GM12878 (cell line): ENCODE results near the gene ANKRD44. TPM values are rescaled to one million over a fixed set of nuclear protein-coding genes. Genes with fewer than 3 reads are reported as not detected.

Experiments
- ATAC-seq: fragments of 200-7000 bp; cut with Tn5 transposase; 3 replicates; pipeline ENCODE4 v1.9.1; 2020; ENCODE audit warnings: mild to moderate bottlenecking, moderate library complexity
- BruUV-seq: library from RNA; stranded (reverse); fragments of 400-500 nt; replicated peaks from 2 replicates; lab custom pipeline; 2021; lab: Mats Ljungman, UMichigan
- CTCF ChIA-PET: fragments of 300-600 bp; sonication (Branson Sonifier 250); formaldehyde crosslinking; extraction: SDS; loops from one replicate; lab custom pipeline; 2021; ENCODE audit warnings: inconsistent platforms; lab: Yijun Ruan, JAX
- POLR2A ChIA-PET: fragments of 350-600 bp; formaldehyde crosslinking; extraction: SDS; loops from one replicate; lab custom pipeline; 2021; ENCODE audit warnings: inconsistent platforms; lab: Charles Lee
- RAD21 ChIA-PET: fragments of 300-600 bp; sonication (Branson Sonifier 250); formaldehyde crosslinking; loops from one replicate; lab custom pipeline; 2023; ENCODE audit warnings: antibody characterized with exemption; ENCODE audit not compliant: unreplicated experiment; lab: Charles Lee
- SMC1A ChIA-PET: fragments of 300-600 bp; sonication (Branson Sonifier 250); formaldehyde crosslinking; loops from one replicate; lab custom pipeline; 2023; ENCODE audit not compliant: unreplicated experiment, uncharacterized antibody; lab: Charles Lee
- DNase-seq: peaks from one replicate; pipeline ENCODE4 v3.0.0-alpha.2; 2011; ENCODE audit warnings: low read depth, low spot score
- FAIRE-seq: peaks from 3 replicates; lab custom pipeline; 2011; peaks lifted over from hg19 to GRCh38; lab: Jason Lieb, UNC
- H2AFZ ChIP-seq: 2 replicates; pipeline ENCODE4 v1.6.0; 2011; ENCODE audit warnings: low read depth, low read length, control low read depth; ENCODE audit not compliant: control insufficient read depth
- H3K27ac ChIP-seq: 2 replicates; pipeline ENCODE4 v1.5.1; 2011; ENCODE audit warnings: control low read depth; ENCODE audit not compliant: control insufficient read depth, insufficient read depth
- H3K27me3 ChIP-seq, 2 experiments: replicated peaks in 1 of 2; 2 replicates each; pipeline versions ENCODE4 v1.6.0 to v1.6.1; 2011; ENCODE audit warnings: low read length in 1 of 2; ENCODE audit not compliant: control insufficient read depth in 2 of 2, insufficient read depth in 2 of 2
- H3K36me3 ChIP-seq, 2 experiments: 2 replicates each; pipeline ENCODE4 v1.5.1; 2011; ENCODE audit warnings: low read length in 1 of 2; ENCODE audit not compliant: control insufficient read depth in 2 of 2, insufficient read depth in 2 of 2
- H3K4me1 ChIP-seq: 2 replicates; pipeline ENCODE4 v1.6.1; 2011; ENCODE audit warnings: mild to moderate bottlenecking, low read length, moderate library complexity, mixed read lengths; ENCODE audit not compliant: control insufficient read depth, insufficient read depth
- H3K4me2 ChIP-seq: 2 replicates; pipeline ENCODE4 v1.6.0; 2011; ENCODE audit warnings: control low read depth; ENCODE audit not compliant: control insufficient read depth, insufficient read depth
- H3K4me3 ChIP-seq: fragments of 200-600 bp; sonication (generic); 2 replicates; pipeline ENCODE4 v1.5.1; 2016
- H3K79me2 ChIP-seq: 2 replicates; pipeline ENCODE4 v1.6.0; 2011; ENCODE audit warnings: low read length; ENCODE audit not compliant: control insufficient read depth, insufficient read depth
- H3K9ac ChIP-seq: 2 replicates; pipeline ENCODE4 v1.8.0; 2011; ENCODE audit warnings: low read length, control low read depth, mixed read lengths; ENCODE audit not compliant: control insufficient read depth, insufficient read depth
- H3K9me3 ChIP-seq: replicated peaks from 3 replicates; pipeline ENCODE4 v1.5.1; 2011; ENCODE audit warnings: mild to moderate bottlenecking, low read length; ENCODE audit not compliant: control insufficient read depth, insufficient read depth
- H4K20me1 ChIP-seq: 2 replicates; pipeline ENCODE4 v1.6.0; 2011; ENCODE audit not compliant: control insufficient read depth, insufficient read depth
- ASH2L ChIP-seq: fragments of 300-600, 200-600 bp; sonication (generic); IDR thresholded peaks from 2 replicates; pipeline ENCODE4 v1.6.1; 2017; ENCODE audit warnings: low read depth, mild to moderate bottlenecking, borderline replicate concordance
- BACH1 ChIP-seq: fragments of 450-650 bp; IDR thresholded peaks from 2 replicates; pipeline ENCODE4 v1.6.1; 2017; ENCODE audit warnings: mild to moderate bottlenecking, borderline replicate concordance
- CBFB ChIP-seq: IDR thresholded peaks from 2 replicates; pipeline ENCODE4 v1.6.1; 2016; ENCODE audit warnings: antibody characterized with exemption, low read depth
- CEBPZ ChIP-seq: fragments of 150-350 bp; IDR thresholded peaks from 2 replicates; pipeline ENCODE4 v1.6.1; 2016; ENCODE audit warnings: low read depth, low read length
- CHD2 ChIP-seq: IDR thresholded peaks from 2 replicates; pipeline ENCODE4 v1.6.1; 2011; ENCODE audit warnings: low read depth, low read length, improper control_type of control experiment, borderline replicate concordance
- E2F8 ChIP-seq: fragments of 450-650 bp; IDR thresholded peaks from 2 replicates; pipeline ENCODE4 v1.6.1; 2018; ENCODE audit warnings: mild to moderate bottlenecking, low read depth, moderate library complexity; ENCODE audit not compliant: partially characterized antibody
- IRF4 ChIP-seq: IDR thresholded peaks from 2 replicates; pipeline ENCODE4 v1.6.1; 2011; ENCODE audit warnings: low read depth, low read length
- MYB ChIP-seq: fragments of 150-350 bp; IDR thresholded peaks from 2 replicates; pipeline ENCODE4 v1.6.1; 2014; ENCODE audit warnings: mild to moderate bottlenecking, low read depth, low read length, borderline replicate concordance
- NFYA ChIP-seq: IDR thresholded peaks from 2 replicates; pipeline ENCODE4 v1.6.1; 2011; ENCODE audit warnings: low read depth, mild to moderate bottlenecking, low read length, improper control_type of control experiment, borderline replicate concordance
- PAX5 ChIP-seq: IDR thresholded peaks from 2 replicates; pipeline ENCODE4 v1.6.1; 2011; ENCODE audit warnings: low read depth, low read length, borderline replicate concordance
- RFX5 ChIP-seq: IDR thresholded peaks from 2 replicates; pipeline ENCODE4 v1.6.1; 2011; ENCODE audit warnings: low read depth, low read length, improper control_type of control experiment
- SREBF2 ChIP-seq: IDR thresholded peaks from 2 replicates; pipeline ENCODE4 v1.6.1; 2012; ENCODE audit warnings: mild to moderate bottlenecking, low read length
- SRF ChIP-seq, 2 experiments: IDR thresholded peaks; 2 replicates each; pipeline ENCODE4 v1.6.1; 2011; ENCODE audit warnings: low read depth in 2 of 2, low read length in 2 of 2, mild to moderate bottlenecking in 1 of 2, moderate library complexity in 1 of 2
- STAT1 ChIP-seq: fragments of 450-650 bp; conservative IDR thresholded peaks from 2 replicates; pipeline ENCODE4 v1.6.1; 2014; ENCODE audit warnings: antibody characterized with exemption, mild to moderate bottlenecking
- ZNF622 ChIP-seq: fragments of 450-650 bp; IDR thresholded peaks from 2 replicates; pipeline ENCODE4 v1.6.1; 2017; ENCODE audit warnings: mild to moderate bottlenecking, inconsistent platforms
- ZZZ3 ChIP-seq: IDR thresholded peaks from 2 replicates; pipeline ENCODE4 v1.6.1; 2011; ENCODE audit warnings: low read depth; ENCODE audit not compliant: control insufficient read depth, insufficient read length
- WGBS: methylation state at CpG from one replicate; pipeline ENCODE4 v1.1.6; 2016; ENCODE audit warnings: low lambda C conversion rate; ENCODE audit not compliant: insufficient replicate concordance, insufficient coverage; ENCODE audit errors: missing lambda C conversion rate; 5-methylcytosine and 5-hydroxymethylcytosine counted together
- in situ Hi-C: fragments of 300-500 bp; cut with MboI; formaldehyde crosslinking; loops from 9 replicates; pipeline ENCODE4 v1.14.3; 2018; ENCODE audit warnings: mixed read lengths
- intact Hi-C: fragments of 100-400 bp; cut with micrococcal nuclease; formaldehyde crosslinking; loops from one replicate; pipeline ENCODE4 v1.14.2; 2022; ENCODE audit not compliant: unreplicated experiment
- polyA plus RNA-seq, 11 experiments: library from polyadenylated mRNA; depleted of rRNA in 4 of 11; unstranded in 6 of 11; stranded (reverse) in 5 of 11; fragments of >200 nt; fragmentation: Nextera tagmentation in 4 of 11; fragmentation: Illumina TruSeq in 1 of 11; extraction: Ambion mirVana in 4 of 11; extraction: Trizol in 1 of 11; gene quantifications; 1 replicate in 1 of 11; 2 replicates in 10 of 11; pipeline versions ENCODE4 v1.2.1 to v1.2.3, GENCODE V29; 2011 to 2016; ENCODE audit warnings: inconsistent platforms in 2 of 11, missing spikeins in 2 of 11, low read depth in 1 of 11
- total RNA-seq, 4 experiments: library from RNA; depleted of rRNA in 3 of 4; stranded (reverse); fragments of >200 nt in 3 of 4; fragmentation: Illumina TruSeq in 1 of 4; extraction: Trizol in 1 of 4; gene quantifications; 2 replicates each; pipeline versions ENCODE4 v1.2.1 to v1.2.3, GENCODE V29; 2013 to 2021

The ANKRD44 gene
- total and polyA plus RNA-seq, 10 of the 15 experiments (the other 5 are each of a cell fraction or from before 2014, with no cell fraction given), result 19.1 to 99.1 (median 59.6) TPM

- 100% methylated on average over 1 of the region's 1 CpG for WGBS
- H3K4me1 ChIP-seq, result no peaks in the 10 kb centered on the region; the same call in 1 of the 2 replicates
- H2AFZ ChIP-seq, result no peak overlapping the region
- no peak overlapping the region for H3K9ac ChIP-seq
- no peaks in the 10 kb centered on the region for H3K79me2 ChIP-seq
- no TSS peak for BruUV-seq
- no peak for TF ChIP-seq ZNF622
- no peak for TF ChIP-seq NFYA
- TF ChIP-seq CHD2, result no peak
- TF ChIP-seq CBFB, result no peak
- TF ChIP-seq BACH1, result no peak
- no peak for TF ChIP-seq RFX5
- no peak for TF ChIP-seq PAX5
- no peak for TF ChIP-seq STAT1
- no peak for TF ChIP-seq E2F8
- no peak for TF ChIP-seq SREBF2
- TF ChIP-seq MYB, result no peak
- no peak for TF ChIP-seq SRF (IDR thresholded peaks at IDR 0.05; ENCODE audit: low read depth in 2 of 2, low read length in 2 of 2)
- no peak for TF ChIP-seq ZZZ3
- TF ChIP-seq CEBPZ, result no peak
- TF ChIP-seq IRF4, result no peak
- TF ChIP-seq ASH2L, result no peak
- H3K4me2 ChIP-seq, result no peak overlapping the region
- H3K27ac ChIP-seq, result no peak overlapping the region
- H3K27me3 ChIP-seq, result no peaks in the 10 kb centered on the region
- ATAC-seq, result no peak
- no peak overlapping the region for H3K4me3 ChIP-seq
- ChIA-PET POLR2A (no interaction called here), RAD21 (no interaction called here), CTCF (no interaction called here), SMC1A (interaction anchor here (1.1 to 2.1 kb wide), 2 partner anchors 9 to 12 kb away, joined by 3 to 7 read pairs; no protein-coding TSS in a partner anchor)
- no peaks in the 10 kb centered on the region for H4K20me1 ChIP-seq
- H3K36me3 ChIP-seq, result no peaks in the 10 kb centered on the region
- in situ Hi-C loops (no loop called here), intact Hi-C loops (no loop called here)
- no peaks in the 10 kb centered on the region for H3K9me3 ChIP-seq
- DNase-seq, result no peak
- no peak for FAIRE-seq
These were observed 371.2 kb downstream of the ANKRD44 start for GRCh38 chr2:196939371-196939770.
